HG03196 (cell line): Measurements from ENCODE around the gene ENPP4.
A peak's percentile ranks its signal among the peaks of the same experiment; 100 is the strongest.
"Not testable (repeated sequence)": the region's sequence is repeated elsewhere in the genome, so short reads cannot be mapped to it uniquely, and the experiment has no call there.

Experiments used
- ATAC-seq: cut with Tn5 transposase; IDR thresholded peaks from one replicate; pipeline ENCODE4 v1.9.1; 2021; ENCODE audit not compliant: unreplicated experiment

Gene ENPP4

DNA sequence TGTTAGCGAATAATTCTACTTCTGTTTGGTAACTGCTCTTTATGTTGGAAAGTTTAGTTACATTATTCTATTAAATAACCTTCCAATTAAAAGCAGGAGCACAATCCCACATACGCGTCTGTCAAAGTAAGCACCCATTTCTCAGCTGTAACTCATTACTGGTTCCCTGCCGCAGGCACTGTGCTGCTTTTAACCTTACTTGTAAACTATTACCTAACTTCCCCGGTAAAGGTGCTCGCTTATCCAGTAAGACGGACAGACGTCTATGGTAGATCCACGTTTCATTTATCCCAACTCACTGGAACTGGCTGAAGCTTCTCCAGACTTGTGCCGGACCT, 529 bp upstream of the ENPP4 start:
- ATAC-seq: peak; percentile 4

DNA sequence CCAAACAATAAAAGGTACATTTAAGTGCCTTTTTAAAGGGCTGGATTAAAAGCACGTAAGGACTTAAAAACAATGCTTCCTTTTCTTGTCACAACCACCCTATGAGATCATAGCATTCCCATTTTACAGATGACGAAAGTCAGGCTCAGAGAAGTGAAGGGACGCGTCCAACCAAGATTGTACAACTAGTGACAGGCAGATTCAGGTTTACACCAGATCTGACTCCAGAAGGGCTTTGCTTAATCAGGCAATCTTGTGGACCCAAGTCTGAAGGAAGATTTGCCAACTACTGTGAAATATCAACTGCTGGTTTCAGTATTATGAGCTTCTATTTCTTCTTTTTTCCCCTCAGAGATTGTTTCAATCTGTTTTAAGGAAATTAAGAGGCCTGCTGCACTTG, 877 bp downstream of the ENPP4 start:
- no peak for ATAC-seq

DNA sequence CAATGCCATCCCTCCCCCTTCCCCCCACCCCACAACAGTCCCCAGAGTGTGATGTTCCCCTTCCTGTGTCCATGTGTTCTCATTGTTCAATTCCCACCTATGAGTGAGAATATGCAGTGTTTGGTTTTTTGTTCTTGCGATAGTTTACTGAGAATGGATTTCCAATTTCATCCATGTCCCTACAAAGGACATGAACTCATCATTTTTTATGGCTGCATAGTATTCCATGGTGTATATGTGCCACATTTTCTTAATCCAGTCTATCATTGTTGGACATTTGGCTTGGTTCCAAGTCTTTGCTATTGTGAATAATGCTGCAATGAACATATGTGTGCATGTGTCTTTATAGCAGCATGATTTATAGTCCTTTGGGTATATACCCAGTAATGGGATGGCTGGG, 1.5 kb downstream of the ENPP4 start:
- not testable (repeated sequence) for ATAC-seq

DNA sequence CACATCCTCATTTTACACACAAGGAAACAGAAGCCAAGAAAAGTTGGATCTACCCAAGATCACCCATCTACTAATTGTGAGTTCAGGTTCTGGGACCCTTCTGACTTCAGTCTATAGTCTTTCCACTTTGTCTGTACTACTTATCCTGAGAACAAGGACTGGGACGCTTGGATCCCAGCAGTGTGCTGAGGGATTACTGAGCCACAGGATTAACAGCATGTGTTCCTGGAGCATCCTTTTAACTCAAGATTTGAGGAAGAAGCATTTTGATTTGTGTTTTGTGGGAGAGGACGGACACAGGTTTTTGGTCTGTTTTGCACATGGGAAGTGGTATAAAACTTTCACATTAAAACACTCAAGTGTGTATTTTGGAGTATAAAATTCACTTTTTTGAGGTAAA, 4.4 kb downstream of the ENPP4 start:
- ATAC-seq: no peak

DNA sequence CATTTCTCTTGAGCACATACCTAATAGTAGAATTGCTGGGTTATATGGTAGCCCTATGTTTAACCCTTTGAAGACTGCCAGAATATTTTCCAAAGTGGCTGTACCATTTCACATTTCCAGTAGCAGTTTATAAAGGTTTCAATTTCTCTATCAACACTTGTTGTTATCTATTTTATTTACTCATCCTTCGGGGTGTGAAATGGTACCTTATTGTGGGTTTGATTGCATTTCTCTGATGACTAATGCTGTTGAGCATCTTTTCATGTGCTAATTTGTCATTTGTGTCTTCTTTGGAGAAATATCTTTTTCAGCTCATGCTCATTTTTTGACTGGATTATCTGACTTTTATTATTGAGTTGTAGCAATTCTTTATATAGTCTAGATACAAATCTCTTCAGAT, 5.4 kb downstream of the ENPP4 start:
- no peak for ATAC-seq

DNA sequence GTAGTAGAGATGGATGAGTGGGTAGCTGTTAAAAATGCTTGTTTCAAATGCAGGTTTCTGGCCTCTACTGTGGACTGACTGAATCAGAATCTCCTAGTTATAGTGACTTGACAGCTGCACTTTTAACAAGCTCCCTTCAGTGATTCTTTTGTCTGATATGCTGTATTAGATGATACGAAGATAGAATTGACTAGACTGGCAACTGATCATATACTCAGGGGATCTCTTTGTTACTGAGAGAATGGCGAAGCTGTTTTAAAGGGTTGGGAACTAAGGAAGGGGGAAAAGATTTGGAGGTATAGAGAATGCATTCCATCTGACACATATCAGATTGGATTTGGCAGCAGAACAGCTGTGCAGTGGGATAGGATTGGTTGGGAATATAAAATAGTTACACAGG, 7.0 kb downstream of the ENPP4 start:
- ATAC-seq: no peak

DNA sequence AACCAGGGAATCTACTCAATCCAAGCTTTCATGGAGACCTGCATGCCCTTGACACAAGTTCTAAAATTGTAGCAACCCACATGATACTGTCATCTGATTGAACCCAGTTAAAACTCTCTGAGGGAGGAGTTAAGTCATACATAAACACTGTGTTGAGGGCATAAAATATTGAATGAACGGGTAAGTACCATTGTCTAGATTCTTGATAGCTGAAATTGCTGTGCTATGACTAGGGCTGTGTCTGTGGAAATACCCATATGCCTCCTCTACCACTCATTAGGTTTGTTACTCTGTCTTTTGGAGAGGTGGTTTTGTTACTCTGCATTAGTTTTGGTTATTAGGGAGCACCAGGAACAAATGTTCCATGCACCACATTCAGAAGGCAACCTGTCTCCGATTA, 7.6 kb downstream of the ENPP4 start:
- peak; percentile 38 for ATAC-seq

DNA sequence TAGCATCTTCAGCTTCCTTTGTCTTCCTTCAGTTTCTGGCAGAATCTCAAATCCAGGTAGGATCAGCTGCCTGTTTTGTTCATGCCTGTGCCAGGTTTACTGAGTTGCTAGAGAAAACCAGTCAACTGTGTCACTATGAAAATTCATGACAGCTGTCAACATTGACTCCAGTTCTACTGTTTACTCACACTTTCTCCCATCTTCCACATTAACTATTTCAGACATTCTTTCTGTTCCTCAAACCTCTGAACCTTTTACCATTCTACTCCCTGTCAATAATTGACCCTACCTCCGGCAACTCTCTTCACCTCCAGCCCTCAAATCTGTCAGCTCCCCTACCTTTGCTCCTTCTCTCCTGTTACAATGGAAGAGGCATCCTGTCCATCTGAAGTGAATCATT, 8.5 kb downstream of the ENPP4 start:
- peak; percentile 80 for ATAC-seq

DNA sequence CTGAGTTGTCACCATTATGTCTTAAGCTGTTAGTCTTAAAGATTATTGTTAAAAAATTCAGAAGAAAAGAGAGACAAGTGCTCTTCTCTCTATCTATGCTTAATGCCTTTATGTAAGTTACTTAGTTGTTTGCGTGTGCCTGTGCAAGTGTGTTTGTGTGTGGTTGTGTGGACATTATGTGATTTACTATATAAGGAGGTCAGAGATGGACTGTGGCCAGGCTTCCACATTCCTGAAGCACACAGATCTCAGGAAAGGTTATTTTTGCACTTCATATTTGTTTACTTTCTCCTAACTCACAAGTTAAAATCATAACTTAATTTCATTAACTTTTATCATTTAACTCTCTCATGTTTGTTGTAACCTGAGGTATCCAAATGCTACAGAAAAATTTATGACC, 14.5 kb downstream of the ENPP4 start:
- no peak for ATAC-seq

DNA sequence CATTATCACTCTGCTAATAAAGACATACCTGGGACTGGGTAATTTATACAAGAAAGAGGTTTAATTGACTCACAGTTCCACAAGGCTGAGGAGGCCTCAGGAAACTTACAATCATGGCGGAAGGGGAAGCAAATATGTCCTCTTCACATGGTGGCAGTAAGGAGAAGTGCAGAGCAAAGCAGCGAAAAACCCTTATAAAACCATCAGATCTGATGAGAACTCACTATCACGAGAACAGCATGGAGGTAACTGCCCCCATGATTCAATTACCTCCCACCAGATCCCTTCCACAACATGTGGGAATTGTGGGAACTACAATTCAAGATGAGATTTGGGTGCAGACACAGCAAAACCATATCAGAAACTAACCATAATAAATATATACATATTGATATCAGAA, 19.3 kb downstream of the ENPP4 start:
- ATAC-seq: not testable (repeated sequence)

DNA sequence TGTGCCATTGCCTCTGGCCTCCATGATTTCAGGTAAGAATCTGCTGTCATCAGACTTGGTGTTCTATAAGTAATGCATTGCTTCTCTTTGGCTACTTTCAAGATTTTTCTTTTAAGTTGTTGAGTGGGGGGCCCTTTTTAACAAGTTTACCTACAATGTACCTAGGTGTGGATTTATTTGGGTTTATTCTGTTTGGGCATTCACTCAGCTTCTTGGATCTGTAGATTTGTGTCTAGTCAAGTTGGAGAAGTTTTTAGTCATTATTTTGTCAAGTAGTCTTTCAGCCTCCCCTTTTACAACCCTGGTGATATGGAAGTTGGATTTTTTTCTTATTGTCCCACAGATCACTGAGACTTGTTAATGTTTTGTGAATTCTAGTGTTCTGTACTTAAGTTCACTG, 26.9 kb downstream of the ENPP4 start:
- no peak for ATAC-seq

DNA sequence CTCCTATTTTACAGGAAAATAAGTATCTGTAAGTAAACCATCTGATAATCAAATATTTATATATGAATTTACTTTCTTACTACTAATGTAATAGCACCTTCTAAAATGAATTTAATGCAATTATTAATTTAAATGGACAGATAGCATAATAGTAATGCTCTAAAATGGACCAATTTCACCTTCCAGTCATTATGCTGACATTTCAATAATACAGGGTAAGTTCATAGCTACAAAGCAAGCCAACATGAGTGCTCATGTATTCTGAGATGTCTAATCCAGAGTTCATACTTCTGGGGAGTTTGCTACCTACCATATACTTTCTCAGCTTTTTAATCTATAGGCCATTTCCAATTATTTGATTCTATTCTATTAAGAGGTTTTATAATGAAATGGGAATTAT, 29.4 kb downstream of the ENPP4 start:
- no peak for ATAC-seq

DNA sequence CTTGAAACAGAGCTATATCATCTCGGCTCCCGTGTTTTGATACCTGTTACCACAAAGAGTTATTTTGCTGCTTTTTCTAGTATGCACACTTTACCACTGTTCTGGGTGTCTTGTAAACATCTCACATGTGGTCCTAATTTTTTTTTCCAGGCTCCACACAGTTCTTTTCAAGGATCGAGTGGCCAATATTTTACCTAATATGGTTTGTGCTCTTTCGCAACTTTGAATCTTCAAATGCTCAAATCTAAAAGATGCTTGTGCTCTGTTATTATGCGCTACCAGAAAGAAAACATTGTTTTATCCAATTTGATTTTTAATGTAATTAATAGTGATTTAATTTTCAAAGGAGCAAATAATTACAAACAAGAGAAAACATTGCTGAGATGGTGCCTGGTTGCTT, 30.3 kb downstream of the ENPP4 start:
- no peak for ATAC-seq

DNA sequence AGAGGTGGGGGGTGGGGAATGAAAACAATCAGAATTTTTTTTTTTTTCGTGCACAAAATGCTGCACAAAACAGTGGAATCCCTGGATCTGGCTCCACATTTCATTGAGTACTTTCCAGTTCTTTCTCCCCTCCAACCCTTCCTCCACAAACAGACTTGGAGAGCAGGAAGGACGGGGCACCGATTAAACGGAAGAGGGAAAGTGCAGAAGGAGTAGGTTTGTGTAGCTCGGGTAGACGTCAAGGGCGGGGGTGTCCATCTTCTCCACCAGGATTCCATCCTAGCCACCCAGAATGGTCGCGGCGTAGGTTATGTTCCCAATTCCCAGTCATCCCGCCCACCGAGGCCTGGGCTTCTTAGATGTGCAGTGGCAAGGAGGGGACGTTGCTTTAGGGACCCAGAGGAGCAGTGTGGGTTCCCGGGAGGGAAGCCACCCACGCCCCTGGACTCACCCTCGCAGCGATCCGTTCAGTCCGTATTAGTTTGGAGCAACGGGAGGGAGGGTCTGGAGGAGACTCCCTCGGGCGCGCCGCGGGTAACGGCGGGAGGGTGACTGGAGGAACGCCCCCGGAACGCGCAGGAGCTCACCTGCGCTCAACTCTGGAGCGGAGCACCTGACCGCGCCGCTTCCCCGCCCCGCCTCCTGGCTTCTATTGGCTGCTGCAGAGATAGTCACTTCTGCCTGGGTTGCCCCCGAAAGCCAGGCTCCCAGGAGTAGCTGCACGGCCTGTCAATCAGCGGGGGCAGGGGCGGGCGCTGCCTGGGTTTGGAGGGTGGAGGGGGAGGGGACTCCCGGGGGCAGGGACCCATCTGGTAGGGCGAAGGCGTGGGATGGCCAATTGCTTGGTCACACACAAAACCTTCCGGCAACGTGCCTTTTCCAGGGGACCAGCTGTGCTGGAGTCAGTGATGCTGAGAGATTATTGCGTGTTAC, 40.8 kb downstream of the ENPP4 start, which contains the start of gene ENPP5:
Gene ENPP5, minus strand, starts transcription at position 624 of the 933 bp plus-strand sequence. CDS start 2,718 bp downstream, outside the sequence.
- ATAC-seq: peak; percentile 81

DNA sequence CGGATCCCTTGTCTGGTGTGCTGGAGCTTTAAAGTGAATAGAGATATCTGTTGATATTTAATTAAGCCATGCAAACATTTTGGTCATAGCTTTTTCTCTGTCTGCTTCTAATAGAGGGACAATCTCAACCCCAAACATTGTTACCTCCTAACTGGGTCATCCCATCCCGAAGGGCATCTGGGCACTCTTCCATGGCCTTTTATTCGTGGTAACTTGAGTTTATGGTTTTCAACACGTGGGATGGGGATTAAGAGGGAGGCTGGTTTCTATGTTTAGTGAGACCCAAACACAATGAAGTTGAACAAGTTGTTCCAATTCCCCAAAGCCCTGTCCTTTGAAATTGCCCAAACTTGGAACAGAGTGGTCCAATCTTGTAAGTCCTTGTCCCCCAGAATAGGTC, 42.4 kb downstream of the ENPP4 start:
- no peak for ATAC-seq

DNA sequence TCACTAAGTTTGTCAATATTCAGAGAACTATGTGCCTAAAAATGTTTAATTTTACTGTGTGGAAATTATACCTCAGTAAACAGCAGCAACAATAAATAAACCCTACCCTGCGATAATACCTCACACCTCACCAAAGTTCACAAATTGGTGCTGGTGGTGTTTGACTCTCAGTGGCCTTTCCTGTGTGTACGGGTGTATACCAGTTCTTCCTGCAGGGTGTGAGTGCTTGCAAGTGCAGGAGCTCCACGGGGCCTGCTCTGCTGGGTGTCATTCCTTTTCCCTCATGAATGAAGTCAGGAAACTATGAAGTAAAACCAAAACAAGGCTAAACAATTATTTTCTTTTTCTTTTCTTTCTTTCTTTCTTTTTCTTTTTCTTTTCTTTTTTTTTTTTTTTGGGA, 45.1 kb downstream of the ENPP4 start:
- no peak for ATAC-seq

DNA sequence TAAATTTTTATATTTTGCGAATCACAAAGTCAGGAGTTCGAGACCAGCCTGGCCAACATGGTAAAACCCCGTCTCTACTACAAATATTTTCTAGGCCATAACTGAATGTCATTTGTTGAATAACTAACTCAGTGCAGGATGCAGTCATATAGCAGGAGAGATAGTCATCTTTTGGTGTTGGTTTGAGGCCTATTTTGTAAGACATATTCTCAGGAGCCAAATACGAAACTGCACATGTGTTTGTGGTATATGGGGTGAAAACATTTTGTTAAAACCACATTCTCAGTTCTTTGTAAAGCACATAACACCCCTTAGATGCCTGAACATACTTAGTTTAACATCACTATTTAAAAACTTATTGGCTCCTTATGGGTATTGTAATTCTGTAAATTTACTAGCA, 45.7 kb downstream of the ENPP4 start:
- peak; percentile 67 for ATAC-seq

DNA sequence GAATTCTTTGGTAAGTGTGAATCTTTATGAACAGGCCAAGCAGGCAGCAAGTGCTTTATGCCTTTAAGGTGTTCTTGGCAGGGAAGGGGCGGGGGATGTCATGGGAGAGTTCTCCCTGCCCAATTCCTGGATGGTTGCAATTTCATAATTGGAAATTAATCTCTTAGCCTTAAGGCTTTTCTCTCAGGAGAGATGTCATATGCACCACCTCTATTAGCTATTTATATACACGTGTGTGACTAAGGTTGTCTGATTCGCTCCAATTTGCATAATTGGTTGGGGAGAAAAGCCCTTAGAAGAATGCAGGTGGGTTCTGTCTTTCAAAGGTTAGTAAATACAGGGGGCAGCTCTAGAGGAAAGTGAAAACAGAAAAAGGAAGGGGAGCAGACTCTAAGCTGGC, 46.2 kb downstream of the ENPP4 start:
- ATAC-seq: no peak

DNA sequence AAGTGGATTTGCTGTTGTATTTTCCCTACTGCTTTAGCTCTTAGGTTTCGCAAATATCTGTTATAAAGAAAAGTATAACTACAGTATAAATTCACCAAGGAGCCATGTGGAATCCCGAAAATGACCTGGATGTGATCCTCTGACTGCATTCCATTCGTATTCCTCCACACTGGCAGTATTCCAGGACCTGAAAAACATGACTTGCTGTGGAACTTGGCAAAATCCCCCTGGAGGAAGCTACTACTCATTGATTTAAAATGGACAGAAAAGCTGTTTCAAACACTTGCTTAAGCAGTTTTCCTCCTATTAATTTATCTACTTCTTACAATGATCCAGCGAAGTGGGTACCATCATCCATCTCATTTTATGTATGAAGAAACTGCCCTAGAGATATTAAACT, 54.3 kb downstream of the ENPP4 start:
- ATAC-seq: no peak

DNA sequence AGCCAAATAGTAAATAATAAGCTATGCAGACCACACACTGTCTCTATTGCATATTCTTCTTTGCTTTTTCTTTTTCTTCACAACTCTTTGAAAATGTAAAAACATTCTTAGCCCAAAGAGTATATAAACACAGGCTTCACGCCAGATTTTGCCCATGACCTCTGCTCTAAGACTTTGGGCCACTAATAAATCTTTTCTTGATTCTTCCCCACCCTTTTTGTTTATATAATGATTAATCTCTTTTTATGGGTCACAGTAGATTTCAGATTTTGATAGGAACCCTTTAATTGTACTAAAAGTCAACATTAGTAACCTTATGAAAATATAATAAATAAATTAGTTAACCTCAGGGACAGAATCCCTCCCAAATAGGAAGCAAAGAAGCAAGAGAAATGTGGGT, 56.8 kb downstream of the ENPP4 start:
- ATAC-seq: no peak

DNA sequence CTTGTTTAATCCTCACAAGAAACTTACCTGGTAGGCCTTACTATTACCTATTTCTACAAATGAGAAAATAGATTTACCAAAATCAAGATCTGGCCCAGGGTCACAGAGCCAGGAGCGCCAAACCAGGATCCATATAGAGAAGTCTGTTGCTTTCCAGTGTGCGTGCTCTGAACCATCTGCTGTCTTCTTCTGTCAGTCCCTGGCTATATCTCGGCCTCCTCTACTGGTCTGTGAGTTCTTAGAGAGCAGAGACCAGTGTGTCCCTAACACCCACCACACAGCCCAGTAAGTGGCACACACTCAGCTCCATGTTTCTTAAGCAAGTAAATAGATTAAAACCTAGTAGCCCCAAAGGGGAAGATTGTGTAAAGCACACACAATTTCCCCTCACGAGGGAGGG, 59.9 kb downstream of the ENPP4 start:
- no peak for ATAC-seq

DNA sequence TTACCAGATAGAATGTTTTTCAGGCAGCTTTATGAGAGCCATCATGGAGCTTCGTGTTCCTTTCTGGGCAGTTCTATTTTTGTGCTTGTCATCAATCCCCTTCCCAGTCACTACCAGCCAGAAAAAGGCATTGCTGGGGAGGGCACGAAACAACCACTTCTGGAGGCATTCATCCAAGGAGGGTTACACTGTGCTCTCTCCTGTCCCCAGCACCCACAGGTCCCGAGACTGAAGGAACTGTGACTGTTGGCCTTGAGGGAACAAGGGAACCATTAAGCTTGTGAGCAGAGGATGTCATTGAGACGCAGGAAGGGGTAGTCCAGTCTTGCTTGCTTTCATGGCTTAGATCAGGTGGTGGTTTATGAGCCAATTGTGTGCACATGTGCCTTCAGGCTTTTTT, 61.1 kb downstream of the ENPP4 start:
- no peak for ATAC-seq

DNA sequence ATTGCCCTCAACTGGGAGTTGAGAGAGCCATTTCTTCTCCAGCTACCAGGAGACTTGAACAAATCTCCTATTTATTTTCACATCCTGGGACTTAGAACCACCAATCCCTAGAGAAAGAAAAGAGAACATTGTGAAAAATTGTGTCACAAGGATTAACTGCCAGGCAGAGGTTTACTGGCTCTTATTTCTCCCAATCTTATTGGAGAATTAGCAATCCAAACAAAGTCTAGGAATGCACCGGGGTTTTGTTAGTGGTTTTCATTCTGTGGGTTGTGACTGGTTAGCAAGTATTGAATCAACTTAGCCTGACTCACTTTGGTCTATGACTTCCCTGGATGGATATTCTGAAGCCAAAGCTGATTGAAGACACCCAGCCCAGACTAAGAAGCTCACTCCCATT, 62.2 kb downstream of the ENPP4 start:
- ATAC-seq: no peak
